GM19397 (cell line): Measurements from ENCODE around the gene SLC12A4.
"Not testable (repeated sequence)": the region's sequence is repeated elsewhere in the genome, so short reads cannot be mapped to it uniquely, and the experiment has no call there.

Experiments
- ATAC-seq: cut with Tn5 transposase; IDR thresholded peaks from one replicate; pipeline ENCODE4 v1.9.1; 2021; ENCODE audit warnings: mild to moderate bottlenecking, moderate library complexity; ENCODE audit not compliant: unreplicated experiment

The SLC12A4 gene

GRCh38 chr16:67942510-67943255 is 25.8 kb downstream of the SLC12A4 start:
- no peak for ATAC-seq

- ATAC-seq, result no peak
Observed at GRCh38 chr16:67942200-67942509, 26.3 kb downstream of the SLC12A4 start.

GRCh38 chr16:67941469-67942199 is 26.8 kb downstream of the SLC12A4 start:
- ATAC-seq, result no peak

GRCh38 chr16:67940446-67941089 is 27.9 kb downstream of the SLC12A4 start:
- ATAC-seq, result no peak

GRCh38 chr16:67939507-67940445 is 28.7 kb downstream of the SLC12A4 start:
- ATAC-seq, result no peak

- not testable (repeated sequence) for ATAC-seq
Observed at GRCh38 chr16:67937713-67938112, 30.7 kb downstream of the SLC12A4 start.

- peak; percentile 55 for ATAC-seq
Observed at GRCh38 chr16:67936880-67937605, 31.4 kb downstream of the SLC12A4 start.

- ATAC-seq, result peak; percentile 7
Observed at GRCh38 chr16:67936124-67936879, 32.1 kb downstream of the SLC12A4 start, which contains the start of gene PSMB10. Gene PSMB10 (minus strand): TSS chr16:67936850. CDS start chr16:67936749, 101 bp downstream.

- ATAC-seq, result peak; percentile 83
Observed at GRCh38 chr16:67935402-67936123, 32.9 kb downstream of the SLC12A4 start.

- no peak for ATAC-seq
Observed at GRCh38 chr16:67935101-67935401, 33.4 kb downstream of the SLC12A4 start.

GRCh38 chr16:67934306-67935100 is 33.9 kb downstream of the SLC12A4 start:
- no peak for ATAC-seq

- no peak for ATAC-seq
Observed at GRCh38 chr16:67933805-67934204, 34.6 kb downstream of the SLC12A4 start.

- no peak for ATAC-seq
Observed at GRCh38 chr16:67932462-67932840, 36.0 kb downstream of the SLC12A4 start.

- ATAC-seq, result no peak
Observed at GRCh38 chr16:67931712-67932461, 36.5 kb downstream of the SLC12A4 start, which contains the start of gene CTRL. Gene CTRL (minus strand): TSS chr16:67931862. CDS start chr16:67931852, 10 bp downstream.

- no peak for ATAC-seq
Observed at GRCh38 chr16:67930678-67931211, 37.7 kb downstream of the SLC12A4 start.

GRCh38 chr16:67930191-67930590 is 38.2 kb downstream of the SLC12A4 start:
- no peak for ATAC-seq
